HG03457 (cell line): ENCODE measurements around the gene NSFL1C.

Experiments used
- ATAC-seq: cut with Tn5 transposase; IDR thresholded peaks from one replicate; pipeline ENCODE4 v1.9.1; 2021; ENCODE audit warnings: moderate number of reproducible peaks; ENCODE audit not compliant: unreplicated experiment

Gene NSFL1C

GRCh38 chr20:1394686-1395085, 72.0 kb downstream of the NSFL1C start:
- ATAC-seq, result no peak

- ATAC-seq, result no peak
Observed at GRCh38 chr20:1393507-1393882, 73.2 kb downstream of the NSFL1C start.

- ATAC-seq, result peak; percentile 86
Observed at GRCh38 chr20:1392693-1393506, 73.7 kb downstream of the NSFL1C start, which contains the start of gene FKBP1A. FKBP1A (minus strand) TSS chr20:1393054; CDS start chr20:1392998, 56 bp downstream.

GRCh38 chr20:1392443-1392692, 74.3 kb downstream of the NSFL1C start:
- ATAC-seq, result no peak
